Keratinocyte (primary cell): ENCODE measurements around the gene RFTN1.

Experiments
- EZH2 ChIP-seq: IDR thresholded peaks from one replicate; pipeline ENCODE4 v1.6.1; 2012; ENCODE audit warnings: inconsistent platforms, mild to moderate bottlenecking, low read length, moderate library complexity
- TF ChIP-seq, protein P1 (sequence below), 3 experiments: IDR thresholded peaks in 1 of 3; conservative IDR thresholded peaks in 1 of 3; optimal IDR thresholded peaks in 1 of 3; 2 replicates in 2 of 3; 3 replicates in 1 of 3; pipeline versions ENCODE3 to v1.5.1; 2011; ENCODE audit warnings: low read length in 3 of 3, mild to moderate bottlenecking in 3 of 3, moderate library complexity in 2 of 3, control low read depth in 1 of 3, inconsistent platforms in 1 of 3; ENCODE audit not compliant: insufficient read depth in 2 of 3; ENCODE audit errors: extremely low read depth in 1 of 3

DNA sequence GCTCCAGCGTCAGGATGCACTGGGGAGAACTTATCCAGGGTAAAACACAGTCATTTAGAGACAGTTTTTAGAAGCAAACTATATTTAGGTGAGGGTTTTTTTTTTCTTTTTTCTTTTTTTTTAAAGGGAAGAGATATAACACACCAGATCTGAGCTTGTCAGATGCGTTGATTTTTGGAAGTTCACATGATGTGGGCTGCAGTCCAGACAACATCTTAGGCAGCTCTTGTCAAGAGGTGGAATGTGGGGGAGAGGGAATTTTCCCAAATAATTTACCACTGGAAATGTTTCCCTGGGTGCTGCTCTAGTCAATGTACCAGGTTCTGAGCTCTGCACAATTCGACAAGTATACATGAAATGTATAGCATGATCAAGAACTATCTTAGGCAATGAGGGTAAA, 155.2 kb downstream of the RFTN1 start:
- TF ChIP-seq, protein P1, sequence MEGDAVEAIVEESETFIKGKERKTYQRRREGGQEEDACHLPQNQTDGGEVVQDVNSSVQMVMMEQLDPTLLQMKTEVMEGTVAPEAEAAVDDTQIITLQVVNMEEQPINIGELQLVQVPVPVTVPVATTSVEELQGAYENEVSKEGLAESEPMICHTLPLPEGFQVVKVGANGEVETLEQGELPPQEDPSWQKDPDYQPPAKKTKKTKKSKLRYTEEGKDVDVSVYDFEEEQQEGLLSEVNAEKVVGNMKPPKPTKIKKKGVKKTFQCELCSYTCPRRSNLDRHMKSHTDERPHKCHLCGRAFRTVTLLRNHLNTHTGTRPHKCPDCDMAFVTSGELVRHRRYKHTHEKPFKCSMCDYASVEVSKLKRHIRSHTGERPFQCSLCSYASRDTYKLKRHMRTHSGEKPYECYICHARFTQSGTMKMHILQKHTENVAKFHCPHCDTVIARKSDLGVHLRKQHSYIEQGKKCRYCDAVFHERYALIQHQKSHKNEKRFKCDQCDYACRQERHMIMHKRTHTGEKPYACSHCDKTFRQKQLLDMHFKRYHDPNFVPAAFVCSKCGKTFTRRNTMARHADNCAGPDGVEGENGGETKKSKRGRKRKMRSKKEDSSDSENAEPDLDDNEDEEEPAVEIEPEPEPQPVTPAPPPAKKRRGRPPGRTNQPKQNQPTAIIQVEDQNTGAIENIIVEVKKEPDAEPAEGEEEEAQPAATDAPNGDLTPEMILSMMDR (optimal IDR thresholded peaks at IDR 0.05 in 1 of 3, IDR thresholded peaks at IDR 0.05 in 1 of 3, conservative IDR thresholded peaks at IDR 0.05 in 1 of 3; ENCODE audit: extremely low read depth in 1 of 3, insufficient read depth in 2 of 3, low read length in 3 of 3): no peak
- no peak for TF ChIP-seq EZH2
